ENCODE data around the gene SERPINB1. TPM values are rescaled to one million over a fixed set of nuclear protein-coding genes. Genes with fewer than 3 reads are reported as not detected.
A peak's percentile ranks its signal among the peaks of the same experiment; 100 is the strongest.

Gene SERPINB1
- total RNA-seq, 1 experiment from 2014 or later = 73.2 TPM

DNA sequence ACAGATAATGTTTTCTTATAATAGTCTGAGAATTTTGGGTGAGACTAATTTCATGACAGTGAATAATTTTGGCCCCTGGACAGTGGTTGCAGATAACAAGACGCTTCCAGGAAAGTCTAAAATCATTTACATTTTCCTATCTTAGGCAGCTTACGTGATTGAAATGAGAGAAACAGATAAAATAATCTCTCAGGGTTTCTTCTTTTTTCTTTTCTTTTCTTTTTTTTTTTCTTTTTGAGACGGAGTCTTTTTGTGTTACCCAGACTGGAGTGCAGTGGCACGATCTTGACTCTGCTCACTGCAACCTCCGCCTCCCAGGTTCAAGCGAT lies 4.2 kb upstream of the SERPINB1 start:
- BruUV-seq (replicated peaks) = no TSS peak
- peak overlapping the region; percentile 63 for H3K9ac ChIP-seq (ENCODE audit: low read length)
- TF ChIP-seq EZH2 (IDR thresholded peaks at IDR 0.05) (no peak), ZNF274 (IDR thresholded peaks at IDR 0.05; ENCODE audit: low read depth, low read length) (no peak), SP1 (IDR thresholded peaks at IDR 0.05; ENCODE audit: low read depth) (no peak), SRF (IDR thresholded peaks at IDR 0.05; ENCODE audit: low read depth) (no peak), ZFX (IDR thresholded peaks at IDR 0.05) (no peak), TCF7L2 (IDR thresholded peaks at IDR 0.05; ENCODE audit: borderline replicate concordance, extremely low read depth, insufficient read depth, insufficient read length) (no peak), CBX3 (IDR thresholded peaks at IDR 0.05; ENCODE audit: low read depth) (no peak), POLR2AphosphoS5 (IDR thresholded peaks at IDR 0.05; ENCODE audit: low read depth, low read length) (no peak), ELF1 (IDR thresholded peaks at IDR 0.05; ENCODE audit: borderline replicate concordance, low read depth) (no peak)
- TF ChIP-seq, protein P1, sequence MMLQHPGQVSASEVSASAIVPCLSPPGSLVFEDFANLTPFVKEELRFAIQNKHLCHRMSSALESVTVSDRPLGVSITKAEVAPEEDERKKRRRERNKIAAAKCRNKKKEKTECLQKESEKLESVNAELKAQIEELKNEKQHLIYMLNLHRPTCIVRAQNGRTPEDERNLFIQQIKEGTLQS (IDR thresholded peaks at IDR 0.05) = no peak
- TF ChIP-seq, protein P2, sequence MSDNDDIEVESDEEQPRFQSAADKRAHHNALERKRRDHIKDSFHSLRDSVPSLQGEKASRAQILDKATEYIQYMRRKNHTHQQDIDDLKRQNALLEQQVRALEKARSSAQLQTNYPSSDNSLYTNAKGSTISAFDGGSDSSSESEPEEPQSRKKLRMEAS (IDR thresholded peaks at IDR 0.05) = no peak
- TF ChIP-seq, protein P3, sequence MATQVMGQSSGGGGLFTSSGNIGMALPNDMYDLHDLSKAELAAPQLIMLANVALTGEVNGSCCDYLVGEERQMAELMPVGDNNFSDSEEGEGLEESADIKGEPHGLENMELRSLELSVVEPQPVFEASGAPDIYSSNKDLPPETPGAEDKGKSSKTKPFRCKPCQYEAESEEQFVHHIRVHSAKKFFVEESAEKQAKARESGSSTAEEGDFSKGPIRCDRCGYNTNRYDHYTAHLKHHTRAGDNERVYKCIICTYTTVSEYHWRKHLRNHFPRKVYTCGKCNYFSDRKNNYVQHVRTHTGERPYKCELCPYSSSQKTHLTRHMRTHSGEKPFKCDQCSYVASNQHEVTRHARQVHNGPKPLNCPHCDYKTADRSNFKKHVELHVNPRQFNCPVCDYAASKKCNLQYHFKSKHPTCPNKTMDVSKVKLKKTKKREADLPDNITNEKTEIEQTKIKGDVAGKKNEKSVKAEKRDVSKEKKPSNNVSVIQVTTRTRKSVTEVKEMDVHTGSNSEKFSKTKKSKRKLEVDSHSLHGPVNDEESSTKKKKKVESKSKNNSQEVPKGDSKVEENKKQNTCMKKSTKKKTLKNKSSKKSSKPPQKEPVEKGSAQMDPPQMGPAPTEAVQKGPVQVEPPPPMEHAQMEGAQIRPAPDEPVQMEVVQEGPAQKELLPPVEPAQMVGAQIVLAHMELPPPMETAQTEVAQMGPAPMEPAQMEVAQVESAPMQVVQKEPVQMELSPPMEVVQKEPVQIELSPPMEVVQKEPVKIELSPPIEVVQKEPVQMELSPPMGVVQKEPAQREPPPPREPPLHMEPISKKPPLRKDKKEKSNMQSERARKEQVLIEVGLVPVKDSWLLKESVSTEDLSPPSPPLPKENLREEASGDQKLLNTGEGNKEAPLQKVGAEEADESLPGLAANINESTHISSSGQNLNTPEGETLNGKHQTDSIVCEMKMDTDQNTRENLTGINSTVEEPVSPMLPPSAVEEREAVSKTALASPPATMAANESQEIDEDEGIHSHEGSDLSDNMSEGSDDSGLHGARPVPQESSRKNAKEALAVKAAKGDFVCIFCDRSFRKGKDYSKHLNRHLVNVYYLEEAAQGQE (IDR thresholded peaks at IDR 0.05; ENCODE audit: low read depth) = no peak
- TF ChIP-seq, protein P4, sequence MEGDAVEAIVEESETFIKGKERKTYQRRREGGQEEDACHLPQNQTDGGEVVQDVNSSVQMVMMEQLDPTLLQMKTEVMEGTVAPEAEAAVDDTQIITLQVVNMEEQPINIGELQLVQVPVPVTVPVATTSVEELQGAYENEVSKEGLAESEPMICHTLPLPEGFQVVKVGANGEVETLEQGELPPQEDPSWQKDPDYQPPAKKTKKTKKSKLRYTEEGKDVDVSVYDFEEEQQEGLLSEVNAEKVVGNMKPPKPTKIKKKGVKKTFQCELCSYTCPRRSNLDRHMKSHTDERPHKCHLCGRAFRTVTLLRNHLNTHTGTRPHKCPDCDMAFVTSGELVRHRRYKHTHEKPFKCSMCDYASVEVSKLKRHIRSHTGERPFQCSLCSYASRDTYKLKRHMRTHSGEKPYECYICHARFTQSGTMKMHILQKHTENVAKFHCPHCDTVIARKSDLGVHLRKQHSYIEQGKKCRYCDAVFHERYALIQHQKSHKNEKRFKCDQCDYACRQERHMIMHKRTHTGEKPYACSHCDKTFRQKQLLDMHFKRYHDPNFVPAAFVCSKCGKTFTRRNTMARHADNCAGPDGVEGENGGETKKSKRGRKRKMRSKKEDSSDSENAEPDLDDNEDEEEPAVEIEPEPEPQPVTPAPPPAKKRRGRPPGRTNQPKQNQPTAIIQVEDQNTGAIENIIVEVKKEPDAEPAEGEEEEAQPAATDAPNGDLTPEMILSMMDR (IDR thresholded peaks at IDR 0.05 in 2 of 3, conservative IDR thresholded peaks at IDR 0.05 in 1 of 3; ENCODE audit: borderline replicate concordance in 1 of 3, insufficient read depth in 1 of 3, low read depth in 2 of 3, low read length in 2 of 3) = no peak
- peak overlapping the region in 1 of 2 experiments; percentile 47; a peak in 1 of 4 replicates for H3K4me3 ChIP-seq (replicated peaks in 1 of 2; ENCODE audit: low read depth in 1 of 2, low read length in 2 of 2)
- RAD21 ChIA-PET (ENCODE audit: low non-redundant PET in 1 of 2, low total read pairs in 2 of 2, uncharacterized antibody in 2 of 2, unreplicated experiment in 2 of 2) = interaction anchor here (0.6 to 1.6 kb wide), 8 partner anchors 54 to 142 kb away, joined by 3 to 14 read pairs (median 6); no protein-coding TSS in a partner anchor
- no peaks in the 10 kb centered on the region for H3K36me3 ChIP-seq (ENCODE audit: control insufficient read depth in 1 of 2, insufficient read depth in 2 of 2, low read length in 2 of 2)
- no peak for DNase-seq (ENCODE audit: low read depth, low spot score)
- no peaks in the 10 kb centered on the region for H3K9me2 ChIP-seq (ENCODE audit: insufficient read depth)
- CTCF ChIA-PET = interaction anchor here (1.0 to 2.9 kb wide), 19 partner anchors 12 to 208 kb away, joined by 3 to 47 read pairs (median 8); no protein-coding TSS in a partner anchor
- peaks cover 41 to 82% of the 10 kb centered on the region in 2 experiments for H3K4me1 ChIP-seq (ENCODE audit: control insufficient read depth in 1 of 2, insufficient read depth in 2 of 2, low read length in 2 of 2)
- intact Hi-C loops (cut with micrococcal nuclease) = loop anchor here (1.0 to 5.0 kb wide), 5 partner anchors 55 to 206 kb away; no protein-coding TSS in a partner anchor
- H3K27me3 ChIP-seq (ENCODE audit: insufficient read depth, low read length) = no peaks in the 10 kb centered on the region
- H3K4me2 ChIP-seq (ENCODE audit: low read length) = peak overlapping the region; percentile 81
- peak overlapping the region; percentile 60; the same call in 1 of the 2 replicates for H3K27ac ChIP-seq (ENCODE audit: low read depth, low read length)
- no peak overlapping the region for H2AFZ ChIP-seq (ENCODE audit: low read depth, low read length, poor library complexity, severe bottlenecking)
- ATAC-seq = peak; percentile 2; the same call in 1 of the 2 replicates
- H3K79me2 ChIP-seq (ENCODE audit: insufficient read depth, low read length) = peaks cover 4% of the 10 kb centered on the region; the same call in 1 of the 2 replicates
- POLR2A ChIA-PET = interaction anchor here (0.8 to 2.9 kb wide), 11 partner anchors 11 to 155 kb away, joined by 3 to 11 read pairs (median 3); no protein-coding TSS in a partner anchor
- H3K9me3 ChIP-seq (ENCODE audit: control insufficient read depth in 1 of 2, insufficient read depth in 1 of 2, low read depth in 1 of 2, low read length in 2 of 2) = no peaks in the 10 kb centered on the region
- no peaks in the 10 kb centered on the region for H4K20me1 ChIP-seq (ENCODE audit: insufficient read depth)
